T-helper 1 cell treated with Interleukin-12 subunit alpha and Interleukin-12 subunit beta and Interleukin-4 antibody, amounts not matched to agents 30 μg/mL and 1 μg/mL, for 36 hours (primary cell): ENCODE data around the gene SLC25A20.
"Not testable (repeated sequence)": the region's sequence is repeated elsewhere in the genome, so short reads cannot be mapped to it uniquely, and the experiment has no call there.

ENCODE experiments used
- H3K27ac Mint-ChIP-seq: one replicate; pipeline ENCODE4 v1.8.0; 2021; ENCODE audit warnings: mild to moderate bottlenecking, mixed read lengths
- H3K27me3 Mint-ChIP-seq: one replicate; pipeline ENCODE4 v1.8.0; 2021; ENCODE audit warnings: low read depth, mixed read lengths
- H3K36me3 Mint-ChIP-seq: one replicate; pipeline ENCODE4 v1.8.0; 2021; ENCODE audit warnings: low read depth, mixed read lengths
- H3K4me1 Mint-ChIP-seq: one replicate; pipeline ENCODE4 v1.8.0; 2021; ENCODE audit warnings: low read depth, mixed read lengths
- H3K4me3 Mint-ChIP-seq: one replicate; pipeline ENCODE4 v1.8.0; 2021; ENCODE audit warnings: mild to moderate bottlenecking, moderate library complexity, mixed read lengths
- H3K9me3 Mint-ChIP-seq: one replicate; pipeline ENCODE4 v1.8.0; 2021; ENCODE audit warnings: mixed read lengths

The SLC25A20 gene

GRCh38 chr3:48837163-48837562, 61.5 kb downstream of the SLC25A20 start:
- Mint-ChIP-seq H3K27me3 (no peaks in the 10 kb centered on the region), H3K4me3 (no peak overlapping the region), H3K36me3 (peaks cover 7% of the 10 kb centered on the region)

GRCh38 chr3:48835650-48836366, 62.9 kb downstream of the SLC25A20 start:
- Mint-ChIP-seq H3K27ac (no peak overlapping the region), H3K4me1 (no peaks in the 10 kb centered on the region), H3K36me3 (peaks cover 7% of the 10 kb centered on the region), H3K4me3 (no peak overlapping the region), H3K27me3 (no peaks in the 10 kb centered on the region), H3K9me3 (no peaks in the 10 kb centered on the region)

More at GRCh38 chr3:48837163-48837562, 61.5 kb downstream of the SLC25A20 start:
- no peak overlapping the region for H3K27ac Mint-ChIP-seq
- H3K9me3 Mint-ChIP-seq, result no peaks in the 10 kb centered on the region
- no peaks in the 10 kb centered on the region for H3K4me1 Mint-ChIP-seq

- Mint-ChIP-seq H3K9me3 (no peaks in the 10 kb centered on the region), H3K27me3 (no peaks in the 10 kb centered on the region), H3K4me1 (no peaks in the 10 kb centered on the region), H3K4me3 (no peak overlapping the region), H3K36me3 (peaks cover 5% of the 10 kb centered on the region), H3K27ac (no peak overlapping the region)
These were observed 66.0 kb downstream of the SLC25A20 start for GRCh38 chr3:48832684-48833083.

GRCh38 chr3:48830715-48831114, 68.0 kb downstream of the SLC25A20 start:
- Mint-ChIP-seq H3K4me1 (no peaks in the 10 kb centered on the region), H3K36me3 (peaks cover 4% of the 10 kb centered on the region), H3K9me3 (no peaks in the 10 kb centered on the region), H3K4me3 (no peak overlapping the region), H3K27ac (no peak overlapping the region), H3K27me3 (no peaks in the 10 kb centered on the region)

- not testable (repeated sequence) for H3K27ac Mint-ChIP-seq, H3K9me3 Mint-ChIP-seq, H3K36me3 Mint-ChIP-seq, H3K4me3 Mint-ChIP-seq, H3K27me3 Mint-ChIP-seq, H3K4me1 Mint-ChIP-seq
These were observed 69.2 kb downstream of the SLC25A20 start for GRCh38 chr3:48829525-48829924.

DNA sequence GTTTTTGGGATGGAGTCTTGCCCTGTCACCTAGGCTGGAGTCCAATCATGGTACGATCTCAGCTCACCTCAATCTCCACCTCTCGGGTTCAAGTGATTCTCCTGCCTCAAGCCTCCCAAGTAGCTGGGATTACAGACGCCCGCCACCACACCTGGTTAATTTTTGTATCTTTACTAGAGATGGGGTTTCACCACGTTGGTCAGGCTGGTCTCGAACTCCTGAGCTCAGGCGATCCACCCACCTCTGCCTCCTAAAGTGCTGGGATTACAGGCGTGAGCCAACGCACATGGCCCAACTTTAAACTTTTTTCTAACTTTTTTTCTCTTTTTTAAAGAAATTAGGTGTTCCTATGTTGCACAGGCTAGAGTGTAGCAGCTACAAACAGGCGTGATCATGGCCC, 70.8 kb downstream of the SLC25A20 start:
- not testable (repeated sequence) for H3K36me3 Mint-ChIP-seq, H3K4me3 Mint-ChIP-seq, H3K4me1 Mint-ChIP-seq, H3K27ac Mint-ChIP-seq, H3K27me3 Mint-ChIP-seq, H3K9me3 Mint-ChIP-seq

DNA sequence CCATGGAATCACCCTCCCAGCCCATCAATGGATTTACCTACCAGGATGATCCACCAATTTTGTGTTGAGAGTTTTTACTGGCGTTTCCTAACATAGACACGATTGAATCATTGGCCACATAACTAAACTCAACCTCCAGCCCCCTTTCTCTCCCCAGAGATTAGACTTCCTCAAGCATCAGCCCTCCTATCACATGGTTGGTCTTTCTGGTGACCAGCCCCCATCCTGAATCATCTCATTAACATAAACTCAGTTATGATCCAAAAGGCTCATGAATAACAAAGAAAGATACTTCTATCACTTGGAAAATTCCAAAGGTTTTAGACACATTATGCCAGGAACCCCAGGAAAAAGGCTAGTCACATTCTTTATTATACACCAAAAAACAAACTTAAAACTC, 72.2 kb downstream of the SLC25A20 start:
- H3K27me3 Mint-ChIP-seq, result no peaks in the 10 kb centered on the region
- no peaks in the 10 kb centered on the region for H3K9me3 Mint-ChIP-seq
- no peaks in the 10 kb centered on the region for H3K4me1 Mint-ChIP-seq
- H3K27ac Mint-ChIP-seq, result no peak overlapping the region
- H3K4me3 Mint-ChIP-seq, result no peak overlapping the region
- no peaks in the 10 kb centered on the region for H3K36me3 Mint-ChIP-seq

DNA sequence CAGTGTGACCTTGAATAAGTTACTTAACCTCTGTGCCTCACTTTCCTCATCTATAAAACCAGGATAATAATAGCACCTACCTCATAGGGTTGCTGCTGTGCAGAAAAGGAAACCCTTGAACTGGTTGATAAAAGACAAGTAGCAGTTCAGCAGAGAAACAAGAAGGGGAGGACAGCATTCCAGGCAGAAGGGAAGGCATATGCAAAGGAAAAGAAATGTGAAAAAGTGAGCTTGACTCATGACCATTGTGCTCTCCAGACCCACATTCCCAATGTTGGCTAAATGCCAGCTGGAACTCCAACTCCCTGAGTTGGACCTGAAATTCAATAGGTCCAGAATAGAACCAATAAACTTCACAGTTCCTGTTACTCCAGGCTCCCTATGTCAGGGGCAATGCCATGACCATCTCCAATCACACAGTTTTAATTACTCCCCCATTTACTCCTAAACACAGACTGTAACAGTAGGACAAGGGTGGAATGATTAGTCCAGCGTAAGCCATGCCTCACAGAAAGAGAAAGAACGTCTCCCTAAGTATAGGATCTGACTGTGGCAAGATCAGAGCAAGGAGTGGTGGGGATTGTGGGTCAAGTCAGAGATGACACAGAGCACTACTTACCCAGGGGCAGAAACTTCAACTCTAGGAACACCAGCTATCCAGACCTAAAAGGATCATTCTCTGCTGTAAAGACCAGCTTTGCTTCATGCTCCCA, 77.9 kb downstream of the SLC25A20 start:
- no peaks in the 10 kb centered on the region for H3K27me3 Mint-ChIP-seq
- H3K4me1 Mint-ChIP-seq, result peaks cover 5% of the 10 kb centered on the region
- H3K27ac Mint-ChIP-seq, result no peak overlapping the region

DNA sequence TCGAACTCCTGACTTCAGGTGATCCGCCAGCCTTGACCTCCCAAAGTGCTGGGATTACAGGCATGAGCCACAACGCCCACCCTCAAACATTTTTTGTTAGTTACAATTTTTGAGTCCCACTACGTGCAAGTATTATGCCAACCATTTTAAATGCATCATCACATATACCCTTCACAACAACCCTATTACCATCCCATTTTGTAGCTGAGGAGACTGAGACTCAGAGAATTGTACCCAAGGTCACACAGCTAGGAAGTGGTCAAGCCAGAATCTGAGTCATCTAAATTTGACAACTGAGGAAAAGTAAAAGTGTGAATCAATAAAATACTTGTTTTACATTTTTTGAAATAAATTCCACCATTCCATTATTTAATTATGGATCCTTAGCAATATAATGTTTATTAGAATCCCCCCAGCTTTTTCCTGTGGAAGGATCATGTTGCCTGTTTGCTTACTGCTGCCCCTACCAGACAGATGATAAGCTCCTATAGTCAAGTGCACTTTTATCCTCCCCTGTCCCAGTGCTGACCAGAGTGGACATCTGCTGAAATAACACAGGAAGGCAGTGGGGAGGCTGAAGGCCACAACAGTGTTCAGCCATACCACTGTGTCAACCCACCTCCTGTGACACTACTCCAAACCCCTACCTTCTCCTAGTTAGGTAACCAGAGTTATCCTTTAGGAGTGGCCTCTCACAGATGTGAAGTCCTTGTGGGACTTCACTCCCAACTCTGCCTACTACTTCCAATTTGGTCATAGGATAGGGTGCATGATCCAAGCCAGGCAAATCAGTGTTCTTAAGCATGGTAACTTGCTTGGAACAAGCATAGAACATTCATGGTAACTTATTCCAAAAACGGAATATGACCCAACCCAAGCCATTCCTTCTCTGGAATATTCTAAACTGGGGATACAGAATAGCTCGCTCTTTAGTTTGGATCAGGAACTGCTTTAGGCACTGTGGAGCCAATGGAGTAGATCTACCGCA, 79.2 kb downstream of the SLC25A20 start:
- Mint-ChIP-seq H3K36me3 (no peaks in the 10 kb centered on the region), H3K4me3 (no peak overlapping the region), H3K9me3 (no peaks in the 10 kb centered on the region), H3K27ac (no peak overlapping the region), H3K4me1 (peaks cover 5% of the 10 kb centered on the region), H3K27me3 (no peaks in the 10 kb centered on the region)

More for the DNA sequence above, 77.9 kb downstream of the SLC25A20 start:
- Mint-ChIP-seq H3K36me3 (no peaks in the 10 kb centered on the region), H3K9me3 (no peaks in the 10 kb centered on the region), H3K4me3 (no peak overlapping the region)

DNA sequence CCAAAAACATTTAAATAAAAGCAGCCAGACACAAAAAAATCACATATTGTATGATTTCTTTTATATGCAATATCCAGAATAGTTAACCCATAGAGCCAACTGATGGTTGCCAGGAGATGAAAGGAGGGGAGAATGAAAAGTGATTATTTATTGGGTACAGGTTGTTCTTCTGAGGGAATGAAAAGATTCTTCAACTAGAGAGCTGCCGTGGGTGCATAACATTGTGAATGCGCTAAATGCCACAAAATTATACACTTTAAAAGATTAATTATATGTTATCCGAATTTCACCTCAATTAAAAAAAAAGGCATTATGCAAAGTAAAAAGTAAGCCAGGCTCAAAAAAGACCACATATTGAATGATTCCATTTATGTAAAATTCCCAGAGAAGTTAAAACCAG, 87.2 kb downstream of the SLC25A20 start:
- no peaks in the 10 kb centered on the region for H3K27me3 Mint-ChIP-seq
- peak overlapping the region; percentile 58 for H3K27ac Mint-ChIP-seq
- no peak overlapping the region for H3K4me3 Mint-ChIP-seq
- H3K4me1 Mint-ChIP-seq, result peaks cover 22% of the 10 kb centered on the region
- peaks cover 9% of the 10 kb centered on the region for H3K9me3 Mint-ChIP-seq
- peaks cover 5% of the 10 kb centered on the region for H3K36me3 Mint-ChIP-seq
